Islet of Langerhans (tissue), 1 donor: ENCODE measurements around the gene IFITM10.

Experiments
- FAIRE-seq: peaks from one replicate; lab custom pipeline; 2011; peaks lifted over from hg19 to GRCh38; lab: Jason Lieb, UNC

IFITM10 gene

DNA sequence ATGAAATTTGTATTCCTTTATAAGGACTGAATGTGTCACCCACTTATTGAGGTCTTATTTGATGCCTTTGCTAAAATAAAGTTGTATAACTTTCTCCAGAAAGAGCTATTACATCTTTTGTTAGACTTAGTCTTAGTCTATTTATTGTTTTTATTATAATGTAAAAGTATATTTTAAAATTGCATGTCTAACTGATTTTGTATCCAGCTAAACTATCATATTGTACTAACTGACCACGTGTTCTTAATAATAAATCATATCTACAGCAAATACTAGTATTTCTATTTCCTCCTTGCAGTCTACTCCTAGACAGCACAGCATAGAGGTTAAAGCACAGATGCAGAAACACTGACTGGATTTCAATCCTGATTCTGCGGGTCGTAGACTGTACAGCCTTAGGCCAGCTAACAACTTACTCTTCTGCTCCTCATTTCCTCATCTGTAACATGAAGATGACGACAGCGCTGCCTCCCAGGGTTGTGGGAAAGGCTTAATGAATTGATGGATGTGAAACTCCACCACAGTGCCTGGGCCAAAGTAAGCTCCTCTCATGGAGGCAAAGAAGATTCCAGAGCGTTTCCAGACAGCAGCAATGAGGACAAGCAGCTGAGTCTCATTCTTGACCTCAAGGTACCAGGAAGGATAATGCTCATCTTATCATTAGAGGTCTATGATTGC, 13.2 kb downstream of the IFITM10 start:
- no peak for FAIRE-seq

DNA sequence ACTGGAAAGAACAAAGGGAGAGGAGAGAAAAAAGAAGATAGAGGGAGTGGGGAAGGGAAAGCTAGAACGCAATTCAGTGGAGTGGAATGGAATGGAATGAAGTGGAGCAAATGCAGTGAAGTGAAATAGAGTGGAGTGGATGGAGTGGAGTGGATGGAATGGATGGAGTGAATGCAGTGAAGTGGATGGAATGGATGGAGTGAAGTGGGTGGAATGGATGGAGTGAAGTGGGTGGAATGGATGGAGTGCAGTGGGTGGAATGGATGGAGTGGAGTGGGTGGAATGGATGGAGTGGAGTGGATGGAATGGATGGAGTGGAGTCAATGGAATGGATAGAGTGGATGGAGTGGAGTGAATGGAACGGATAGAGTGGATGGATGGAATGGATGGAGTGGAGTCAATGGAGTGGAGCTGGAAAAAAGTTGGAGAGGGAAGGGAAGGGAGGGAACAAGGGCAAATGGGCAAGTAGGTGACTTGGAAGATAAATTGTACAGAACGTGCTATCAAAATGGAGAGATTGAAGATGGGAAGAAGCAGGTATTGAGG, 13.9 kb downstream of the IFITM10 start:
- FAIRE-seq, result no peak

DNA sequence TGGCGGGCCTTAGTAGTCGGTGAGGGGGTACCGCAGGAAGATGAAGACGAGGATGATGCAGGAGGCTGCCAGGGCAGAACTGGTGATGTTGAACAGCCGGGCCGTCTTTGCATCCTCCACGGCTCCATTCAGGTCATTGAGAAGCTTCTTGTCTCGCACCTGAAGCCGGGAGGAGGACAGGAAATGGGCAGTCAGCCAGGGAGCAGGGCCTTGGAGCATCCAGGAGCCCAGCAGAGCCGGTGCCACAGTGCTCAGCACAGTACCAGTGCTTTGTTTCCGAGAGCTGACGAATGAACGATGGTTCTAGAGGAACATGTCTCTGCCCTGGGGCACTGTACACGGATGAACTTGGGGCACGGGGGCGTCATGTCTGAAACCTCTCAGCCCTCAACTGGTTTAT, 15.1 kb downstream of the IFITM10 start:
- no peak for FAIRE-seq

DNA sequence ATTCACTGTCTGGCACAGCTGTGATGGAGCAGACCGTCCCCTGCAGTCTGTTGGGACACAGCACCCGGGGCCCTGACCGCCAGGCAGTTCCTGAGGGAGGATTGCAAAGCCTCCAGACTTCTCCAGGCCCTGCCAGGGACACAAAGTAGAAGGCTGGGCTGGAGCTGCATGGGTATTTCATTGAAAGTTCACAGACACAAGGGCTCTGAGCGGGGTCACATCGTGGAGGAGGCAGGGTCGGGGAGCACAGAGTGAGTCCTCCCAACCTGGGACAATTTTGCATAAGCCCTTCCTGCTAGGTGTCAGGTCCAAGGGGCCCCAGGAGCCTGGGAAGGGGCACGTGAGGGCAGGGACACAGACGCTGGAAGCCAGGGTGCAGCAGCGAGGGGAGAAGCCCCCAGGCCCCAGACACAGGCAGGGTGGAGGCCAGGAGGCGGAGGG, 15.7 kb downstream of the IFITM10 start:
- no peak for FAIRE-seq

DNA sequence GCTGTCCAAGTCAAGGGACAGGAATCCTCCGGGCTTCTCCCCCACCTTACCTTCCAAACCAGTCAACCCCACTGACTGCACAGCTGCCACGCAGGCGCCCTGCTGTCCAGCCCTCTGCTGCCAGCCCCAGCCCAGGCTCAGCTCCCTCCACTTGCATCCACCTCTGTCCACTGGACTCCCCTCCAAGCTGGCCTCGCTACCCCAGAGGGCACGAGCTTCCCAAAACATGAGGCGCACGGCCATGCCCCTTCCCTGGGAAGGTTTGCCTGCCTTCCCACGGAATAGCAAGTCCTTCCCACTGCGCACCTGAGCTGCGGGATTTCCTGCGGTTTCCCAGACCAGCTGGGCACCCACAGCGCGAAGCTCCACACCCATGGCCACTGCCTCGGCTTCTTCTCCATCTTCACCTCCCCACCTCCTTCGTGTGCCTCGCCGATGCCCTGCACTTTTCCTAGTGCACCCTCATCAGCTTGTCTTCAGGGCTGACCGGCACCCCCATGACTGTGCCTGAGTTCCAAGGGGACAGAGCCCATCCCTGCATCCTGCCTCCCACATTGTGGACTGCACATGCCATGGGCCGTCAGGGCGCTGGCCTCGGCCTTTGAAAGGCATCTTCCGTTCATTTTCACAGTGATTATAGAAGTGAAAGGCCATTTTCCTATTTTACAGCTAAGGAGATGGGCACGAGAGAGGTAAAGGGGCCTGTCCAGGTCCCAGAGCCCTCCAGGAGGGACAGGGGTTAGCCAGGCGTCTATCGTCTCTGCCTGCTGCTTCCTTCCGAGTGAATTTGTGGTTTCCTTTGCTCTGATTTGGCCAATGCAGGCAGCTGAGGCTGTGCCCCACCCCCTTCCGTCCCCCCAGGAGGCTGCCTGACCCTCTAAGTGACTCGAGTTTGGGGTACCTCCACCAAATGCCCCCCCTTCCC, 16.4 kb downstream of the IFITM10 start:
- no peak for FAIRE-seq

DNA sequence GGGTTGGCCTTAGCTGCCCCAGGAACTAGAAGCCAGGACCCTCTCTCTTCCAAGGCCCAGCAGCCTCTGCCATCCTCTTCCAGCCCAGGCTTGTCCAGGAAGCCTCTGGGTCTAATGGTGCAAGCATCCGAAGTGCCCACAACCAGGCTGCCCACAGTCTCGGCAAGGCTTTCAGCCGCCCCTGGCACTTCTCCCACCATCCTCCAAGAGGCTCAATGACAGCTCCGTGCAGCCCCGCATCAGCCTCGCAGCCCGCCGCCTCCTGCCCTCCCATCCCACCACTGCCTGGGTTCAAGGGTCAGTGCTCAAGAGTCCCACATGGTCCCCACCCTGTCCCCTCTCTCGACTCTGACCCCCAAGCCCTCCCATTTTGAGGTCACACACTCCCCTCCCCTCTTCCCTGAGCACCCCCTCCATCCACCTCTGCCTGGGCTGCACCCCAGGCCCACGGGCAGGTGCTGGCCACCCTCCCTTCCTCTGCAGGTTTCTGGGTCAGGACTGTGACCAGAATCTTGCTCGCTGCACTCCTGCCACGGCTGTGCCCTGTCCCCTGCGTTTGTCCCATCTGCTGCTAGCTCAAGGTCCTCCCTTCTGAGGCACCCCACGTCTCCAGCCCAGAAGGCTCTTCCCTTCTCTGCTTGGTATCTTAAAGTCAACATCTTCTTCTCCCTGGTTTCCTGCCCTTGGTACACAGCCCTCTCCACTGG, 17.2 kb downstream of the IFITM10 start:
- FAIRE-seq, result no peak

DNA sequence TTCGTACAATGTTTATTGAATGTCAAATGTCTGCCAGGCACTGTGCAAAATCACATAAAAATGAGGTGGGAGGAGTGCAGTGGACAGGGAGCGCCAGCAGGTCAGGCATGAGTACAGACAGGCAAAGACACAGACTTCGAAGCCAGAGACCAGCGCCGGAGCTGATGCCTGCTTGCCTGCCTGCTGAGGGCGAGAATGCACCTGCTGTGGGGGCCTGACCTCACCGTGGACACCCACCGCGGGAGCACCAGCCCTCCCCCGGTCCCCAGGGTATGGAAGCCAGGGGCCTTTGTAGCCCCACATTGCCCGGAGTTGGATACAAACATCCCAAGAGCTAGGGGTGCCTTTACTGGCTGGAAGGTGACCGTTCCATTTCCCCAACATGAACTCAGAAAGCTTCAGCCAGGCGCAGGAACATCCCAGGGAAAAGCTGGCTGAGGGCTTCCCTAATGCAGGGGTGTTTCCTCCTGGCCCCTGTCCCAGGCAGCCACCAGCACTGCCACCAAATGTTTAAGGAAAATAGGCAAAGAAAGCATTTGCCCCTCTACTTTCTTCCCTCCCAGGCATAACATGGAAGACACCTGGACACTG, 17.9 kb downstream of the IFITM10 start:
- FAIRE-seq, result no peak

DNA sequence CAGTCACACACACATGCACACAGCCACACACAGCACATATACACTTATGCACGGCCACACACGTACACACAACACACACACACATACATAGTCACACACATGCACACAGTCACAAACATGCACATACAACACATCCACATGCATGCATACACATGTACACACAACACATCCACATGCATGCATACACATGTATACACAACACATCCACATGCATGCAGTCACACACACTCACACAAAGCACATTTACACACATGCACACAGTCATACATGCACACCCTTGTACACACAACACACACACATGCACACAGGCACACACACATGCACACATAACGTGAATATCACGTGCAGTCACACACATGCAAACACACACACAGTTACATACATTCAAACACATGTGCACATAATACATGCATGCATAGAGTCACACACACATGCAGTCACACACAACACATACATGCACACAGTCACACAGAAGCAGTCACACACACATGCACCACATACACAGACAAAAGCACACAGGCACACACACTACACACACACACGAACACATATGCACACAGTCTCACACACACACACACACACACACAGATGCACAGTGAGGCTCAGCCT, 18.8 kb downstream of the IFITM10 start:
- no peak for FAIRE-seq

DNA sequence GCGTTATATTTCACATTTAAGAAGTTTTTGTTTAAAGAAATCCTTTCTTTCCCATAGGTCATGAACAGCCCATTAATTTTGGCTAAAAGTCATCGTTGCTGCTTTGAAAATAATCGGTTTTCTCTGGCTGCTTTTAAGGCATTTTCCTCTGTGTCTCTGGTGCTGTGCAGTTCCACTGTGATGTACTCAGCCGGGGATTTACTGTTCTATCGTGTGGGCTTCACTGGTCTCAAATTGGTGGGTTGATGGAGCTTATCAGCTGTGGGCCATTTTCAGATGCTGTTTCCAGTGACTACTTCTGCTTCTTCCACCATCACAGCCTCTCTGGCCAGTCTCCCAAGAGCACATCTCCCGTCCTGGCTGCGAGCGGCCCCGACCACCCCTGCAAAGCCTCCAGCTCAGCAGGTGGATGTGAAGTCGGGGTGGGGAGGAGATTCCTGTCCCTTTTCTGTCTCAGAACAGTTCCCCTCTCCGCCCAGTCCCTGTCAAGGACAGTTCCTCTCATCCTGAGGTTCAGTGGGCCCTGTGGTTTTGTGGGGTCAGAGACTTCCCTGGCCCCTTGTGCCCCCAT, 20.3 kb downstream of the IFITM10 start:
- FAIRE-seq, result no peak

DNA sequence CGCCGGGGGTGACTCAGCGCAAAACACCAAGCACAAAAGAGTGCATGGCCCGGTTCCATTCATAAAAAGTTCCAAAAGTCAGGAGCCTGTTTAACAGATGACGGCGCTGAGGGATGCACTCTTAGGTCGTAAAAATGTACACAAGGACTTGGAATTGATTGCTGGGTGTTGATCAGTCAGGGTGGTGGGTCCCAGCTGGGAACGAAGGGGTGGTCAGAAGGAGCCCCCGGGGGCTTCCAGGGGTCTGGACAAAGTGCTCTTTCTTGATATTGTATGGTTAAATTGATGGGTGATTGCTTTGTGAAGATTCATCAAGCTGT, 20.7 kb downstream of the IFITM10 start:
- no peak for FAIRE-seq

DNA sequence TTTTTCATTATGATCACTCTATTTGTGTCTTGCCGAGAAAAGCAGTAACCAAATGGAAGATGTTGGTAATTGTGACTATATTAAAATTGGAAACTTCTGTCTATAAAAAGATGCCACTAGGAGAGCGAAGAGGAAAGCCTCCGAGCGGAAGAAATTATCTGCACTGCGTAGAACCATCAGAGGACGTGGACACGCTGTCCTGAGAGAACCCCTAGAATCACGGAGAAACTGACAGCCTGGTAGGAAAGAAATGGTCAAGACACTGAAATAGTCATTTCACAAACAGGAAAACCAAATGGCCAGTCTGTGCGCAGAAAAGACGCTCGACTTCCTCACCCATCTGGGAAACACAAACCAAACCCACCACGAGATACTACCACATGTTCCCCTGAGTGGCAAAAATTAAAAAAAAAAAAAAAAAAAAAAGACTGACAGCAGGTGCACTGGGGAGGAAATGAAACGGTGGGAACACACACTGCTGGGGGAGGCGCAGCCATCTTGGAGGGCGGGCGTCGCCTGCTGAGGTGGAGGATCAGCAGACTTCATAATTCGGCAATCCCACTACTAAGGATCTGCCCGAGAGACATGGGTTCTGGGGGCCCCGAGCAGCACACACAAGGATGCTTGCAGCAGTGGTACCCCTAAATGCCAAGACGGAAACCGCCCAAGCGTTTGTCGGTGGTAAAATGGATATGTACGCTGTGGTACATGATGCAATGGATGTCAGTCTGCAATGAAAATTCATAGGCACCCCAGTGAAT, 21.3 kb downstream of the IFITM10 start:
- no peak for FAIRE-seq

DNA sequence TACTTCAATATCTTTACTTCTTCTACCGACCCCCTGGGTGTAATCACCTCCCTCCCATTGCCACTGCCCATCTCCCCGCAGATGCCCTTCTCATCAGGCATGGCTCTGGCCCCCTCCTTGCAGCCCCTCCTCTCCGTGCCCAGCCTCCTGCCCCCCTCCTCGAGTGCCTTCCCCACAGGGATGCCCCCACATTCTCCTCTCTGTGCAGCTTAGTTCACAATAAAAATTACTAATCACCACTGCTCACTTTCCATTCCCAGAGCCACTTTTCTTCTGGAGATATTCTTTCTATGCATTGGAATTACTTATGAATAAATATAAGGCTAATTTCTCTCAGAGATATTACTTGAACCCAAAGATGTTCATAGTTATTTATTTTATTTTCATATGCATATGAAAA, 22.1 kb downstream of the IFITM10 start:
- FAIRE-seq, result no peak

DNA sequence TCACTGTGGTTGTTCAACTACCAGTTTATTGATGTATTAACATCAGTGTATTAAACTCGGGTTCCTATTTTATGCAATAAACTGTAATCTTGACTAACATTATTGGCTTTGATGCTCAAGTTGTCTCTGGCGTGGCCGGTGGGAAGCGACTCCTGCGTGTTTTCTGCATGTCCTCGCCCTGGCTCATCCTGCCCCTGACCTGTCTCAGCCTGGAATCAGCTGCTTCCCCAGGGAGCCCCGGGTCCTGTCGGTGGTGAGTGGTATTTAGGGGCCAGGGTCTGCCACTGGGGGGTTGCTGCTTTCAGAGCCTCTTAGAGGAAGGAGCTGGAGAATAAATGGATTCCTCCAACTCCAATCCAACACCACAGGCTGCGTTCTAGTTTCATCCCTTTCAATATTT, 22.5 kb downstream of the IFITM10 start:
- FAIRE-seq, result no peak

DNA sequence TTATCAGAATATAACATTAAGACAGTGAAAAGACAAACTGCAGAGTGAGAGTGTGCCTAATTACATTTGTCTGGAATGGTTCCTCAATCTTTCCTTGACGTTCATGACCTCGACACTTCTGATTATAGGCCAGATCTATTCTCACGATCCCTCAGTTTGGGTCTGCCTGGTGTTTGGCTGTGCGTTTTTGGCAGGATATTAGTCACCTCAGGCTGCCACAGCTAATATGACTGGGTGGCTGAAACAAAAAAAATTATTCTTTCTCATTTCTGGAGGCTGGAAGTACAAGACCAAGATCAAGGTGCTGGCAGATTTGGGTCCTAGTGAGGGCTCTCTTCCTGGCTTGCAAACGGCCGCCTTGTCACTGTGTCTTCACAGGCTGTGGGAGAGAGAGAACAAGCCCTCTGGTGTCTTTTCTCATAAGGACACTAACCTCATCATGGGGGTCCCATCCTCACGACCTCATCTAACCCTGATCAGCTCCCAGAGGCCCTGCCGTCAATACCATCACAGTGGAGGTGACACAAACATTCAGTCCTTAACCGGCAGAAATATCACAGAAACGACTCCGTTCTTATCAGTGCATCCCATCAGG, 23.2 kb downstream of the IFITM10 start:
- FAIRE-seq, result no peak

DNA sequence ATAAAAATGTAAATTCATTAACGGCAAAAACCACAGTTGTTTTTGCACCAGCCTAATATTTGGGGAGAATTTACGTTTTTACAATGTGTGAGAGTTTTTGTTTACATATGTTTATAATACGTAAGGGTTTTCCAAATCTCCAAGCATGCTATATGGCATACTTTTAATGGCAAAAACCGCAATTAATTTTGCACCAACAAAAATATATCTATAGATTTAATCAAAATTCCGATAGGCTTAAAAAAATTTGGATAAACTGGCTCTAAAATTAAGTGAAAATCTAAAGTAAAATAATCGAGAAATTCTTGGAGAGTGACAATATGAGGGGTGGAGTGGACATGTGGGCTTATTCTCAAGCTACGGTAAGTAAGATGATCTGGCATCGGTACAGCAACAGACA, 30.6 kb downstream of the IFITM10 start:
- FAIRE-seq, result no peak

DNA sequence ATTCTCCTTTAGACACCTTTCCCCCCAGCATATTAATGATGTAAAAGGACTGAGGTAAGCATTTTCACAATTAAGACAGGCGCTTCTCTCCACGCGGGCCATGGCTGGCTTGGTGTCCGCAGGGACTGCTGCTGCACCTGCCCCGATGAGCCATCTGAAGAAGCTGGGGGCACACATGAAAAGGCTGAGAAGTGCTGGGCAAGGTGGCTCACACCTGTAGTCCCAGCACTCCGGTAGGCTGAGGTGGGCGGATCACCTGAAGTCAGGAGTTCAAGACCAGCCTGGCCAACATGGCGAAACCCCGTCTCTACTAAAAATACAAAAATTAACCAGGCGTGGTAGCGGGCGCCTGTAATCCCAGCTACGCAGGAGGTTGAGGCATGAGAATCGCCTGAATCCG, 32.1 kb downstream of the IFITM10 start:
- no peak for FAIRE-seq

DNA sequence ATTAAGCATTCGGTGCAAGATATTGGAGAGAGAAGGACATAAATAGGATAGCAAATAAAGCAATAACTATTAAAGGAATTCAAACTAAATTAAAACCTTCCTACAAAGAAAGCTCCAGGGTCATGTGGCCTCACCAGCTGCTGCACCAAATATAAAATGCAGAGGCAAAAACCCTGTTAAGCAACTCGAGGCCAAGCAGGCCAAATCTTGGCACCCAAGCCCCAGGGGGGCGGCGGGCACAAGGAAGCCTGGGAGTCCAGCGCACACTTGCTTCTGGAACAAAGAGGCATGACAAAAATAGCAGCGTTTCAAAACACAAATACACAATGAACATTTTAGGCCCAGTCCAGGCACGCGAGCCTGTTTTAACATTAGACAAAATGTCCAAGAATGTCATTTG, 32.6 kb downstream of the IFITM10 start:
- no peak for FAIRE-seq

DNA sequence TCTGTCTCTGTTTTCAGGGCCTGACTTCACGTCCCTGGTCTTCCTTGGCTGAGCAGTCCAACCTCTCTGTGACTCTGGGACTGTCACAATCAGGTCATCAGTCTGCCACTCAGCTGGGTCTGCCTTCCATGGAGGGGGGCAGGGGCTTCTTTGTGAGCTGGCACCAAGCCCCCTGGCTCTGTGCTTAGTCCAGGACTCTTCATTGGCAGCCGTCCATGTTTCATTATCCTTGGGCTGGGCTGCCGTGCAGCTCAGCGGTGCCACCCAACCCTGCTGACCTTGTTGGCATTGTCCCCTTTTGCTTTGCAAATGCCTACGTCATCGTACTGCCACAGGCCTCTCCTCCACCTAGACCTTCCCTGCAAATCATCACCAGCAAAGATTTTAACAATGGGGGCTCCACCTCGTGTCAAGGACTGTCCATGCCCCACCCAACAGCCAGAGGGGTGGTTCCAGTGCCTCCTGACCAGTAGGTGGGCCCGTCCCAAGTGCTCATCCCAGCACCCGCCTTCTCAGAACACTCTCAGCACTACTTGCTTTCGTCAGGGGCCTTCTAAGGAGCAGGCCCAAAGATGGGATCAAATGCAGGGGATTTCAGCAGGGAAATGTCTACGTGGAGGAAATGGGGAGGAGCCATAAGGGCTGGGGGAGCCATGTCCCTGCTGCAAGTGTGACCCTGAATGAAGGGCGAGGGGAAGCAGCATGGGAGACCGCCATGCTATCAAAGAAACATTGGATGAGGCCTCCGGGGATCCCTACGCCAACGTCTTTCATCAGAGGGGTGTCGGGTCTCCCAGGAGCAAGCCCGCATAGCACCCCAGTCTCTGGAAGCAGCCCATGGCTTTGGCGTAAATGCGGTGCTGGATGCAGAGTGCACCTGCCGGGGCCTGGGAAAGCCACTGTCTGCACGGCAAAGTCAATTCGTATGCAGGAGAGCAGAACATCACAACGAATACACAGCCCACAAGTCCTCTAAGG, 35.2 kb downstream of the IFITM10 start:
- no peak for FAIRE-seq

DNA sequence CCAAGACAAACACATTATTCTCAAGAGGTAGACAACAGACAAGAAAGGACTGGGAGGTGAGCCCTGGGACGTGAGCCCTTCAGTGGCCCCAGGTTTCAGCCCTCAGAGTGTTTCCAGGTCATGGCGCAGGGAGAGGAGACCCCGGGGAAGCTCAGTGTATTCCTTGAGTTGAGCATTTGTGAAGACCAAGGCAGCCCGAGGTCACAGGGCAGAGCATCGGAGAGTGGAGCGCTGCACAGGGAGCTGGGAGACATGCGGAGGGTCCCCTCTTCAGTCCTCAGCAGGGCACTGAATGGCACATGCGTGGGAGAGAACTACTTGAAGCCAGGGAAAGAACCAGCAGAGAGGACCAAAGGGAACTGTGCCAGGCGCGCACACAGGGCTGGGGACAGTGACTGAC, 41.7 kb downstream of the IFITM10 start:
- FAIRE-seq, result no peak
